ENCODE results near the gene SLC41A2. TPM values are rescaled to one million over a fixed set of nuclear protein-coding genes. Genes with fewer than 3 reads are reported as not detected.

Gene SLC41A2
- total RNA-seq, 6 experiments from 2014 or later: 64.1 to 115 (median 99.2) TPM

GRCh38 chr12:104997541-104997940, 39.5 kb upstream of the SLC41A2 start:
- H3K27ac ChIP-seq: no peak overlapping the region
- H3K4me1 ChIP-seq: no peaks in the 10 kb centered on the region
- 78% methylated on average over 3 of the region's 3 CpGs for WGBS (ENCODE audit: insufficient coverage, low coverage, low lambda C conversion rate, missing lambda C conversion rate)
- TF ChIP-seq, protein P1, sequence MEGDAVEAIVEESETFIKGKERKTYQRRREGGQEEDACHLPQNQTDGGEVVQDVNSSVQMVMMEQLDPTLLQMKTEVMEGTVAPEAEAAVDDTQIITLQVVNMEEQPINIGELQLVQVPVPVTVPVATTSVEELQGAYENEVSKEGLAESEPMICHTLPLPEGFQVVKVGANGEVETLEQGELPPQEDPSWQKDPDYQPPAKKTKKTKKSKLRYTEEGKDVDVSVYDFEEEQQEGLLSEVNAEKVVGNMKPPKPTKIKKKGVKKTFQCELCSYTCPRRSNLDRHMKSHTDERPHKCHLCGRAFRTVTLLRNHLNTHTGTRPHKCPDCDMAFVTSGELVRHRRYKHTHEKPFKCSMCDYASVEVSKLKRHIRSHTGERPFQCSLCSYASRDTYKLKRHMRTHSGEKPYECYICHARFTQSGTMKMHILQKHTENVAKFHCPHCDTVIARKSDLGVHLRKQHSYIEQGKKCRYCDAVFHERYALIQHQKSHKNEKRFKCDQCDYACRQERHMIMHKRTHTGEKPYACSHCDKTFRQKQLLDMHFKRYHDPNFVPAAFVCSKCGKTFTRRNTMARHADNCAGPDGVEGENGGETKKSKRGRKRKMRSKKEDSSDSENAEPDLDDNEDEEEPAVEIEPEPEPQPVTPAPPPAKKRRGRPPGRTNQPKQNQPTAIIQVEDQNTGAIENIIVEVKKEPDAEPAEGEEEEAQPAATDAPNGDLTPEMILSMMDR (IDR thresholded peaks at IDR 0.05): no peak
- TF ChIP-seq POLR2A (IDR thresholded peaks at IDR 0.05): no peak
- no peak overlapping the region for H3K4me3 ChIP-seq
- no peak for ATAC-seq
- H3K36me3 ChIP-seq: peaks cover 0 to 22% (median 6%) of the 10 kb centered on the region in 4 donors
- no peak for DNase-seq
- no peaks in the 10 kb centered on the region for H3K27me3 ChIP-seq
- intact Hi-C loops (cut with DNase I): no loop called here
- H3K9me3 ChIP-seq: no peaks in the 10 kb centered on the region

DNA sequence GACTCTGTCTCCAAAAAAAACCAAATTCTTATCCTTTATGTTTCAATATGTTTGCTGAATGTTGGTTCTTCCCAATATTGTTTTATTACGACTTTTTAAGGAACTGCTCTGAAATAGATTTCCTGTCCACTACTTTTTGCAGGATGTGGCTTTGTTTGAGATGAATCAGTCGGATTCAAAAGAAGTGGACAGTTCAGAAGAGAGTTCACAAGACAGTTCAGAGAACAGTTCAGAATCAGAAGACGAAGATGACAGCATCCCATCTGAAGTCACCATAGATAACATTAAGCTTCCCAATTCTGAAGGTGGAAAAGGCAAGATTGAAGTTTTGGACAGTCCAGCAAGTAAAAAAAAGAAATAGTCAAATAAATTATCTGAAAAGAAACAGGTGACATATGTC, 36.2 kb upstream of the SLC41A2 start:
- H3K9me3 ChIP-seq: no peaks in the 10 kb centered on the region
- WGBS (ENCODE audit: insufficient coverage, low coverage, low lambda C conversion rate, missing lambda C conversion rate): 63% methylated on average over 3 of the region's 3 CpGs
- H3K27me3 ChIP-seq: no peaks in the 10 kb centered on the region
- no peak overlapping the region for H3K27ac ChIP-seq
- peaks cover 0 to 27% (median 3%) of the 10 kb centered on the region in 4 donors for H3K36me3 ChIP-seq
- H3K4me3 ChIP-seq: no peak overlapping the region
- ATAC-seq: no peak
- no peaks in the 10 kb centered on the region for H3K4me1 ChIP-seq
- DNase-seq: no peak
- TF ChIP-seq, protein P1 (IDR thresholded peaks at IDR 0.05): no peak
- no peak for TF ChIP-seq POLR2A (IDR thresholded peaks at IDR 0.05)
- intact Hi-C loops (cut with DNase I): no loop called here

- ATAC-seq: no peak
- Histone ChIP-seq H3K27me3 (no peaks in the 10 kb centered on the region), H3K36me3 (peaks cover 0 to 31% (median 3%) of the 10 kb centered on the region in 4 donors), H3K27ac (no peak overlapping the region), H3K4me3 (no peak overlapping the region), H3K4me1 (peaks cover 0 to 11% (median 2%) of the 10 kb centered on the region in 4 donors), H3K9me3 (no peaks in the 10 kb centered on the region)
- TF ChIP-seq POLR2A (IDR thresholded peaks at IDR 0.05): no peak
- TF ChIP-seq, protein P1 (IDR thresholded peaks at IDR 0.05): no peak
- no peak for DNase-seq
- intact Hi-C loops (cut with DNase I): no loop called here
- 79% methylated on average over 3 of the region's 3 CpGs for WGBS (ENCODE audit: insufficient coverage, low coverage, low lambda C conversion rate, missing lambda C conversion rate)
Measured at GRCh38 chr12:104991565-104992128, 33.6 kb upstream of the SLC41A2 start.

GRCh38 chr12:104990950-104991349, 32.9 kb upstream of the SLC41A2 start:
- no peak for ATAC-seq
- H3K9me3 ChIP-seq: no peaks in the 10 kb centered on the region
- WGBS (ENCODE audit: insufficient coverage, low coverage, low lambda C conversion rate, missing lambda C conversion rate): 92% methylated on average over 4 of the region's 4 CpGs

More at GRCh38 chr12:104990950-104991349, 32.9 kb upstream of the SLC41A2 start:
- peaks cover 0 to 11% (median 3%) of the 10 kb centered on the region in 4 donors for H3K4me1 ChIP-seq
- no peak overlapping the region for H3K4me3 ChIP-seq
- no peak for DNase-seq
- H3K27me3 ChIP-seq: no peaks in the 10 kb centered on the region
- TF ChIP-seq, protein P1 (IDR thresholded peaks at IDR 0.05): no peak
- no peak for TF ChIP-seq POLR2A (IDR thresholded peaks at IDR 0.05)
- no peak overlapping the region for H3K27ac ChIP-seq
- intact Hi-C loops (cut with DNase I): no loop called here
- H3K36me3 ChIP-seq: peaks cover 0 to 24% (median 3%) of the 10 kb centered on the region in 4 donors
